Stomach (tissue), 9 donors: ENCODE results near the gene GTF3C6. TPM values are rescaled to one million over a fixed set of nuclear protein-coding genes. Genes with fewer than 3 reads are reported as not detected.
"Not testable (repeated sequence)": the region's sequence is repeated elsewhere in the genome, so short reads cannot be mapped to it uniquely, and the experiment has no call there.

Experiments used
- DNase-seq, 2 donors: peaks; one replicate each; pipeline versions ENCODE4 v3.0.0 to v3.0.0-alpha.2; 2013 to 2019
- H3K27ac ChIP-seq, 5 donors: fragments of 200-600 bp in 4 of 5; sonication (generic) in 4 of 5; one replicate each; pipeline ENCODE4 v1.5.1; 2013 to 2019; ENCODE audit warnings: mild to moderate bottlenecking in 1 of 5, moderate library complexity in 1 of 5
- H3K27me3 ChIP-seq, 3 donors: fragments of 200-600 bp; sonication (generic); one replicate each; pipeline ENCODE4 v1.5.1; 2017 to 2019; ENCODE audit warnings: mixed run types in 1 of 3
- H3K36me3 ChIP-seq, 4 donors: fragments of 200-600 bp; sonication (generic); 1 replicate in 3 of 4; 2 replicates in 1 of 4; pipeline ENCODE4 v1.5.1; 2016 to 2019
- H3K4me1 ChIP-seq, 4 donors: fragments of 200-600 bp; sonication (generic); one replicate each; pipeline ENCODE4 v1.5.1; 2016 to 2019
- H3K4me3 ChIP-seq, 4 donors: fragments of 200-600 bp; sonication (generic) in 3 of 4; one replicate each; pipeline ENCODE4 v1.5.1; 2016 to 2019; ENCODE audit warnings: mild to moderate bottlenecking in 1 of 4
- H3K9me3 ChIP-seq, 4 donors: fragments of 200-600 bp; sonication (generic); one replicate each; pipeline ENCODE4 v1.5.1; 2016 to 2019
- EP300 ChIP-seq: sonication (generic); formaldehyde crosslinking; IDR thresholded peaks from one replicate; pipeline ENCODE4 v1.6.1; 2017; ENCODE audit warnings: antibody characterized with exemption
- POLR2A ChIP-seq, 4 donors: fragments of 450-650 bp; IDR thresholded peaks; one replicate each; pipeline ENCODE4 v1.6.1; 2016; ENCODE audit warnings: antibody characterized with exemption in 4 of 4, control low read depth in 2 of 4, mild to moderate bottlenecking in 1 of 4, moderate library complexity in 1 of 4
- POLR2AphosphoS5 ChIP-seq, 3 donors: sonication (generic); formaldehyde crosslinking; IDR thresholded peaks; one replicate each; pipeline ENCODE4 v1.6.1; 2016; ENCODE audit warnings: antibody characterized with exemption in 3 of 3
- WGBS, 5 donors: extraction: QIAGEN DNeasy Blood & Tissue Kit in 3 of 5; methylation state at CpG; one replicate each; pipeline versions ENCODE4 v1.1.5 to v1.1.7; 2013 to 2018; 5-methylcytosine and 5-hydroxymethylcytosine counted together
- intact Hi-C: fragments of 100-400 bp; cut with DNase I; formaldehyde crosslinking; loops from one replicate; pipeline ENCODE4 v1.15.1; 2023; ENCODE audit warnings: low total_unique reads
- polyA plus RNA-seq, 3 donors: library from polyadenylated mRNA; stranded (reverse); fragments of 200-250 nt; gene quantifications; one replicate each; pipeline ENCODE4 v1.2.3, GENCODE V29; 2013
- total RNA-seq, 5 donors: library from RNA; depleted of rRNA; stranded (reverse); fragments of >200 nt; gene quantifications; one replicate each; pipeline versions ENCODE4 v1.1.0 to v1.2.3, GENCODE V29; 2014 to 2016
- TF ChIP-seq, protein P1 (sequence below), 7 experiments: fragments of 450-650 bp in 4 of 7; fragments of 200-600 bp in 3 of 7; sonication (generic) in 3 of 7; IDR thresholded peaks; one replicate each; pipeline ENCODE4 v1.5.1; 2016 to 2019; ENCODE audit warnings: antibody characterized with exemption in 7 of 7, control low read depth in 2 of 7, mild to moderate bottlenecking in 1 of 7
- donor health status: healthy with polysubstance abuse.
- donor health status: Bipolar disorder and iron deficiency.
- donor health status: healthy.

The GTF3C6 gene
- total and polyA plus RNA-seq, 8 donors, result 5.5 to 88.8 (median 53.3) TPM

- 44 to 65% (median 51%) methylated on average over 4 of the region's 4 CpGs for WGBS, 5 donors
- peaks cover 27 to 82% (median 52%) of the 10 kb centered on the region in 4 donors for H3K36me3 ChIP-seq
- H3K27me3 ChIP-seq, result no peaks in the 10 kb centered on the region
- peak overlapping the region in 1 of 5 donors; percentile 12 for H3K27ac ChIP-seq
- TF ChIP-seq, protein P1, sequence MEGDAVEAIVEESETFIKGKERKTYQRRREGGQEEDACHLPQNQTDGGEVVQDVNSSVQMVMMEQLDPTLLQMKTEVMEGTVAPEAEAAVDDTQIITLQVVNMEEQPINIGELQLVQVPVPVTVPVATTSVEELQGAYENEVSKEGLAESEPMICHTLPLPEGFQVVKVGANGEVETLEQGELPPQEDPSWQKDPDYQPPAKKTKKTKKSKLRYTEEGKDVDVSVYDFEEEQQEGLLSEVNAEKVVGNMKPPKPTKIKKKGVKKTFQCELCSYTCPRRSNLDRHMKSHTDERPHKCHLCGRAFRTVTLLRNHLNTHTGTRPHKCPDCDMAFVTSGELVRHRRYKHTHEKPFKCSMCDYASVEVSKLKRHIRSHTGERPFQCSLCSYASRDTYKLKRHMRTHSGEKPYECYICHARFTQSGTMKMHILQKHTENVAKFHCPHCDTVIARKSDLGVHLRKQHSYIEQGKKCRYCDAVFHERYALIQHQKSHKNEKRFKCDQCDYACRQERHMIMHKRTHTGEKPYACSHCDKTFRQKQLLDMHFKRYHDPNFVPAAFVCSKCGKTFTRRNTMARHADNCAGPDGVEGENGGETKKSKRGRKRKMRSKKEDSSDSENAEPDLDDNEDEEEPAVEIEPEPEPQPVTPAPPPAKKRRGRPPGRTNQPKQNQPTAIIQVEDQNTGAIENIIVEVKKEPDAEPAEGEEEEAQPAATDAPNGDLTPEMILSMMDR (IDR thresholded peaks at IDR 0.05), result no peak
- TF ChIP-seq POLR2AphosphoS5 (IDR thresholded peaks at IDR 0.05), result no peak
- no peak for TF ChIP-seq POLR2A (IDR thresholded peaks at IDR 0.05)
- no peak for TF ChIP-seq EP300
- H3K4me1 ChIP-seq, result peaks cover 4 to 42% (median 24%) of the 10 kb centered on the region in 4 donors
- no peak overlapping the region for H3K4me3 ChIP-seq
- H3K9me3 ChIP-seq, result no peaks in the 10 kb centered on the region
- DNase-seq, result peak in 1 of 2 donors; percentile 12
- intact Hi-C loops, result no loop called here
These were observed 54.8 kb downstream of the GTF3C6 start for GRCh38 chr6:111013144-111013915.

DNA sequence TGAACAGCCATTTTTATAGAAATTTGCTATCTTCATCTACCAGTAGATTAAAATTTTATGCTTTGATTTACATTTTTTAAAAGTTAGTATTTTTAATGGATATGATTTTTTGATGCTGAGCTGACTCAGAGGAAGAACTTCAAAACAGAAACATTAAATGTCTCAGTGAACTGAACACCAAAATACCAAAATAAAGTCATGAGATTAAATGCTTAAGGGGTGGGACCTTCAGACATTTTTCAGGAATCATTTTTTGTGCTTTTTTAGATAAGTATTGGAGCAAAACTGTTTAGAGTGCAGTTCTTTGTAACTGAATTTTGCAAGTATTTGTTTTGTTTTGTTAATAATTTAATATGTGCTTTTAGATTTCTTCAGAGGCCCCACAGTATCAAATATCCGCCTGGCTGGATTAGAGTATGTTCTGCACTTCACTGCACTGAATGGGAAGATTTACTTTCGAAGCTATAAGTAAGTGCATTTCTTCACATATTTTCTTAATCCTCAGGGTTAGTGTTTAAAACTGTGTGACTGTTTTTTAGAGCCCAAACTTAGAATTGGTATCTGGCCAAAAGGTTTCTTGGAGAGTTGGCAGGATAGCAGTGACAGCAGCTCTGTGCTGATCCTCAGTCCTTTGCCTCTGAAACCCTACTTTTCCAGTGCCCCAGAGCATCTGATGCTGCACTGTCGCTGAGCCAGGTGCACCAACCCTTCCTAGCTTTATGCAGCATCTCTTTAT lies 57.1 kb downstream of the GTF3C6 start:
- H3K27me3 ChIP-seq, result no peaks in the 10 kb centered on the region
- no peak overlapping the region for H3K4me3 ChIP-seq
- TF ChIP-seq POLR2AphosphoS5 (IDR thresholded peaks at IDR 0.05) (no peak), EP300 (no peak), POLR2A (IDR thresholded peaks at IDR 0.05) (no peak)
- TF ChIP-seq, protein P1 (IDR thresholded peaks at IDR 0.05), result no peak
- 51 to 71% (median 68%) methylated on average over 3 of the region's 3 CpGs for WGBS, 5 donors
- H3K4me1 ChIP-seq, result peaks cover 4 to 42% (median 24%) of the 10 kb centered on the region in 4 donors
- H3K36me3 ChIP-seq, result peaks cover 13 to 82% (median 47%) of the 10 kb centered on the region in 4 donors
- intact Hi-C loops, result no loop called here
- no peaks in the 10 kb centered on the region for H3K9me3 ChIP-seq
- no peak overlapping the region for H3K27ac ChIP-seq
- DNase-seq, result peak in 1 of 2 donors; percentile 11

- H3K27me3 ChIP-seq, intact Hi-C loops, H3K27ac ChIP-seq, DNase-seq, H3K9me3 ChIP-seq, H3K4me3 ChIP-seq: not testable (repeated sequence)
- 94 to 100% (median 97%) methylated on average over 1 to 32 of the region's 37 CpGs for WGBS, 5 donors
- Histone ChIP-seq H3K36me3 (peaks cover 12 to 82% (median 54%) of the 10 kb centered on the region in 4 donors), H3K4me1 (peaks cover 4 to 35% (median 19%) of the 10 kb centered on the region in 4 donors)
These were observed 58.7 kb downstream of the GTF3C6 start for GRCh38 chr6:111017241-111017640.

Other genes with a start within 250 kb of the GTF3C6 start
- 10 to 100 TPM in 3 of 5 donors, 1 to 10 TPM in 2; 5.5 to 23.5 (median 13.4) TPM for gene CDK19, start 143.2 kb upstream of the GTF3C6 start, total RNA-seq
- gene CDK19, start 143.2 kb upstream of the GTF3C6 start, polyA plus RNA-seq, result 1 to 10 TPM; 5.4 to 7.3 (median 5.9) TPM
- gene AMD1, start 83.9 kb upstream of the GTF3C6 start, total RNA-seq, result 100 to 1,000 TPM in 2 of 5 donors, 10 to 100 TPM in 2, 1 to 10 TPM in 1; 8.4 to 179 (median 57.6) TPM
- gene AMD1, start 83.9 kb upstream of the GTF3C6 start, polyA plus RNA-seq, result 10 to 100 TPM; 21.7 to 53.3 (median 47.5) TPM
- gene RPF2, start 23.3 kb downstream of the GTF3C6 start, total RNA-seq, result 10 to 100 TPM in 2 of 5 donors, 1 to 10 TPM in 2, under 1 TPM in 1; 0.89 to 21.6 (median 6.7) TPM
- gene RPF2, start 23.3 kb downstream of the GTF3C6 start, polyA plus RNA-seq, result 10 to 100 TPM; 22.5 to 38.8 (median 25.2) TPM
- 100 to 1,000 TPM in 1 of 5 donors, 10 to 100 TPM in 3, 1 to 10 TPM in 1; 4.9 to 206 (median 14.6) TPM for gene SLC16A10, start 128.8 kb downstream of the GTF3C6 start, total RNA-seq
- gene SLC16A10, start 128.8 kb downstream of the GTF3C6 start, polyA plus RNA-seq, result 1 to 10 TPM in 2 of 3 donors, under 1 TPM in 1; 0.46 to 2.2 (median 2.1) TPM